OCI-M2 (cell line): ENCODE measurements around the gene CTDNEP1.

Source experiments
- DNase-seq: peaks from one replicate; lab custom pipeline; 2025; ENCODE audit not compliant: unreplicated experiment; lab: John Stamatoyannopoulos, UW

The CTDNEP1 gene

DNA sequence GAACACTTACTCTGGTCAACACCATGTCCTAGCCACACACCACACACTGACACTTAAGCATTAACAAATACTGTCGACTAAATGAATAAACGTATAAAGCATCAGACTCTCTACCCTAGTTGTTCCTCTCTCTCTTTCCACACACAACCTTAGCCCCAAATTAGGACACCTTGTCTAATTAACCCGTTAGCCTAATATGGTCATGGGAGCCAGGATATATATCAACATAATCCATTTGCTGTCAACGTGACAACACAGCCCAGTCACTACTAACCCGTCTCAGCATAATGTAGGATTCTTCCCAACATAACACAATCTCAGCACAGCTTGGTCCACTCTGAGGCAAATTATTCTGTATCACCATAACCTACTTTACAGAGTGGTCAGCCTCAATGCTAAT, 19.4 kb downstream of the CTDNEP1 start:
- DNase-seq: no peak

DNA sequence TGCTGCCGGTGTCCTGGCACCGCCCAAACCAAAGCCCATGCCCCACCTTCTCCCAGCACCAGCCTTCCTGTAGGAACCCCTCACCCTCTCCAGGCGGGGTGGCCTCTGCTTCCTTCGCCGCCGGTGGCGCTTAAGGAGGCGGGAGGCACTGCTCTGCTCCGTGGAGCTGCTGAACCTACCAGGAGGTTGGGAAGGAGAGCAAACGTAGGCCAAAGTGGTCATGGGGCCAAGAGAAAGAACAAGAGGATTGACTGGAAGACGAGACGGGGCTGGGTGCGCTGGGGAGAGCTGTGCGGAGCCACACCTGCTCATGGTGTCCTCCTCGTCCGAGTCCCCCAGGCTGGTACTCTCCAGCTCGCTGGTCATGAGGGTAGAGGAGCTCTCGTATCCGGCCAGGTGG, 22.0 kb downstream of the CTDNEP1 start:
- DNase-seq: no peak

DNA sequence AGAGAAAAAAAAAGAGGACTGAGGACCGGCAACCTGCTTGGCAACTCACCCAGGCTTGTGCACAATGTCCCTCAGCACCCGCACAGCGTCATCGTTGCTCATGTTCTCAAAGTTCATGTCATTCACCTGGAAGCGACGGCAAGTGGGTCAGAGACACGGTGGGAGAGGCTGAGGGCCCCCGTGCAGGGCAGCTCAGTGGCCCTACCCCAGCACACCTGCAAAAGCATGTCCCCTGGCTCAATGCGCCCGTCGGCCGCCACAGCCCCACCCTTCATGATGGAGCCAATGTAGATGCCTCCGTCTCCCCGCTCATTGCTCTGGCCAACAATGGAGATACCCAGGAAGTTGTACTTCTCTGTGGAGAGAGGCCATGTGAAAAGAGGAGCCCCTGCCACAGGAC, 22.6 kb downstream of the CTDNEP1 start:
- DNase-seq: no peak

DNA sequence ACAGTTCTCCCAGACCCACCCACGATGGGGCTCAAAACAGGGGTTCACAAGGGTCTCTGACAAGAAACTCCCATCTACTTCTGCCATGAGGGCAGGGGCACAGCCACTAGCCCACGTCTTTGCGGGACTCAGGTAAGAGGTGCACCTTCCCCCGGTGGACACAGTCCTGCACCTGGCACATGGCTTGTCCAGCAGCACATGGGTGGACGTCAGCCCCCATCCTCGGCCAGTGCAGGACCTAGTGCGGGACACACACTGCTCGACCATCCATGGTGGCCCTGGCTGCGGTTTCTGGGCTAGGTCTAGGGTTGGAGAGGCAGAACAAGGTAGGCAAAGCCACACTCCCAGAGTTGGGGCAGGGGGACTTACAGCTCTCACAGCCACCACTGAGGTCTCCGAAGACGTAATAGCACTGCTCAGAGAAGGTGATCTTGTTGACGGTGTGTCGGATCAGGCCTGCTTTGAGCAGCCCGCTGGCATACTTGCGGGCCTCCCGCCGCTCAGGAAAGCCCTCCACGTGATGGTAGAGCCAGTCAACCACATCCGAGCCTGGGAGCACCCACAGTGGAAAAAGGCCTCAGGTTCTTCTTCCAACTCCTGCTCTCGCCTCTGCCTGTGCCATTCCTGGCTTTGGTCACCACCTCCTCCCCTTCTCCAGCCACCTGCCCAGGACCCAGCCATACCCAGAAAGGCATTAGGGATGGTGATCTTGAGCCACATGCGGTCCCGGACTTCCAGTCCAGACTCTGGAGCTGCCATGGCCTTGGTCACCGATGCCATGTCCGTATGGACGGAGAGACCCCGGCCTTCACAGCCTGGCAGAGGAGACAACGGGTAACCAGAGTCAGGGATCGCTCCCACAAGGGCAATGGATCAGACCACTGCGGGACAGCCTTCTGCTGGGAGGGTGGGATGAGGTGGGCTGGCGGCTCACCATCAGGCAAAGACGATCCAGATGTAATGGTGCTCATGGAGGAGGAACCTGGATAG, 24.5 kb downstream of the CTDNEP1 start:
- no peak for DNase-seq

DNA sequence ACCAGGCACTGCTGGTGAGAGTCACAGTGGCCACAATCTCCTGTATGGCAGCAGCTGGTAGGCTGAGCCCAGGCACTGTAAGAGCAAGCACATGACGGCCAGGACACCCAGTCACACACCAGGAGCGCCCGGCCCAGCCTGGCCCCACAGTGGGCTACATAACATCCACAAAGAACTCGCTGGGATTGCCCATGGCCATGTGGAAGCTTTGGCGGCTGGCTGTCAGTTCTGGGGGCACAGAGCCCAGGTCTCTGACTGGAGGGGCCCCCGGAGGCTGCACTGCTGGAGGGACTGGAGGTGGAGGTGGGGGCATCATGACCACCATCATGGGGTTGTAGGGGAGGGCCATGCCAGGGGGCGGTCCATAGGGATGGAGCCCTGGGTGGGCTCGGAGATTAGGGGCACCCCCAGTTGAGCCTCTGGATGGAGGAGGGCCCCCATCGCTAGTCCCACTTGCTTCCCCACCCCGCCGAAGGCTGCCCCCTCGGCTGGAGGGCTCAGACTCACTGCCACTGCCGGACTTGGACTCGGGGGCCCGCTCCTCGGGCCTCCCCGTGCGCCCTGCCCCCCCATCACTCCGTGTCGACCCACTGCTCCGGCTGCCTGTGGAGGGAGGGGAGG, 25.7 kb downstream of the CTDNEP1 start:
- DNase-seq: no peak

DNA sequence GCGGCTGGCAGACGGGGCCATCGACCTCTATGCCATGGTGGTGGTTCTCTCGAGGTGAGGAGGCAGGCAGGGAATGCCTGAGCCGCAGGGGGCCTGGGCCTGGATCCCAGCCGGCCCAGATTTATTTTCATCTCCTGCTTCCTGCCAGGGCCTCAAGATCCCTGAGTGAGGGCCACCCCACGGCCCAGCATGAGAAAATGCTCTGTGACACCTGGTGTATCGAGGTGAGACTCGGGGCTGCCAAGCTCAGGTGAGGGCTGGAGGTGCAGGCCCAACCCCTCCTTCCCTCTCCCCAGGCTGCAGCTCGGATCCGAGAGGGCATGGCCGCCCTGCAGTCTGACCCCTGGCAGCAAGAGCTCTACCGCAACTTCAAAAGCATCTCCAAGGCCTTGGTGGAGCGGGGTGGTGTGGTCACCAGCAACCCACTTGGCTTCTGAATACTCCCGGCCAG, 26.8 kb downstream of the CTDNEP1 start:
- DNase-seq: no peak

DNA sequence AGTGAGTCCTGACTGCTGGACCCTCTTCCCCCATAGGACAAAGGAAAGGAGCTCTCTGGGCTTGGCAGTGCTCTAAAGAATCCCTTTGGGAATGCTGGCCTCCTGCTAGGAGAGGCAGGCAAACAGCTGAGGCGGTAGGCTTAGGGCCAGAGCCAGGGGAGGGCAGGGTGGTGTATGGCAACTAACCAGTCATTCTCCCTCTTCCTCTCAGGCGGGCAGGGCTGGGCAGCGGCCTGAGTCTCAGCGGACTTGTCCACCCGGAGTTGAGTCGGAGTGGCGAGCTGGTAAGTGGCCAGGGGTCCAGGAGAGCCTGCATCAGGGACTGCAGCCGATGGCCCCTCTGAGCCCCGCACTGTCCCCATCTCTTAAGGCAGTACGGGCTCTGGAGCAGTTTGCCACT, 27.4 kb downstream of the CTDNEP1 start:
- DNase-seq: no peak

DNA sequence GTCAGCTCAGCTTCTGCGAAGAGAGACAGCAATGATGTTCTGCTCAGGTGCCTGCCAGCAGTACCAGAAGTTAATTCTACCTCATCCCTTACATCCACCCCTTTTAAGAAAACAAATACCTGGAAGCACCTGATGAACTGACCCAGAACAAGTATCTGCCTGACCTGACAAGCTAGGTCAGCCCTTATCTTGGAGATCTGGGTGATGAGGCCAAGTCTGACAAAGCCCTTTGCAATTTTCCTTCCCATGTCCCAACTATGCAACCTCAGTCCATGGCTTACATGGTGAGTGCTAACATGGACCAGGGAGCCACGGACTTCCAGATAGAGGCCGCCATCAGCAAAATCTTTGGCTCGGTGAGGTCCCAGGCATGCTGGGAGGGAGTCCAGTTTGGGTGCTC, 28.2 kb downstream of the CTDNEP1 start:
- DNase-seq: no peak

DNA sequence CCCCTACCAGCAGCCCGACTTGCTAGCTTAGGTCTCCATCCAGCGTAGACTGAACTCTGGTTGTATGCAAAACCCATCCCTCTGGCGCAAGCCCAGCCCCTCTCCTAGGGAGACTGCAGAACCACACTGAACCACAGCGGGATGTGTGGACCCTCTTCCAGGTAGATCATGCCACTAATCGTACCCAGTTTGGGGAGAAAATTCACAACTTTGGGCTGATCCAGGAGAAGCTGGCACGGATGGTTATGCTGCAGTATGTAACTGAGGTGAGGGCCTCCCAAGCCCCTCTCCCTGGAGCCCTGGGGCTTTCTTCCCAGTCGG, 28.6 kb downstream of the CTDNEP1 start:
- DNase-seq: no peak

DNA sequence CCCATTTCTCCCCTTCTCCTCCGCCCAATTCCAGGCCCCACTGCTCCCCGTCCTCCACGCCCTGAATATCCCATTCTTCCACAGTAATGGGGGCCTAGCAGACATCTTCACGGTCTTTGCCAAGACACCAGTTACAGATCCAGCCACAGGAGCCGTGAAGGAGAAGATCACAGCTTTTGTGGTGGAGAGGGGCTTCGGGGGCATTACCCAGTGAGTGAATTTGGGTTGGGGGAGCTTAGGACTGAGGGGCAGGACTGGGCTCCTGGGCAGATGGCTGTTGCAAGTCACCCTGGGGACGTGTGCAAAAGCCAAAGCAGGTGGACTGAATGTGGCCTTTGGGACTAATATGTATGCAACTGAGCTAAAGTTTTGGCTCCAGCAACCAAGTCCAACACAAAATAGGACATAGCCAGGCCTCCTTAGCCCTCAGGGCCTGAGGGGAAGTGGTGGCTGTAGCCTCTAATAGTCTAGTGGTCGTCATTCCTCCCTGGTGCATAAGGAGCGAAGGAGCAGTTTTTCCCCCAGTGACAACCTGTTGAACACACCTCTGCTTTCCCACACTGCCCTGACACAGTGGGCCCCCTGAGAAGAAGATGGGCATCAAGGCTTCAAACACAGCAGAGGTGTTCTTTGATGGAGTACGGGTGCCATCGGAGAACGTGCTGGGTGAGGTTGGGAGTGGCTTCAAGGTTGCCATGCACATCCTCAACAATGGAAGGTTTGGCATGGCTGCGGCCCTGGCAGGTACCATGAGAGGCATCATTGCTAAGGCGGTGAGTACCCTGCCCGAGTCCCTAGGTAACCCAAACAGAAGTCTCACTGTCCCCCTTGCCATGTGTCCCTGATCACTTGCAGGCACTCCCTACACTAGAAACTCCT, 29.2 kb downstream of the CTDNEP1 start:
- DNase-seq: no peak

DNA sequence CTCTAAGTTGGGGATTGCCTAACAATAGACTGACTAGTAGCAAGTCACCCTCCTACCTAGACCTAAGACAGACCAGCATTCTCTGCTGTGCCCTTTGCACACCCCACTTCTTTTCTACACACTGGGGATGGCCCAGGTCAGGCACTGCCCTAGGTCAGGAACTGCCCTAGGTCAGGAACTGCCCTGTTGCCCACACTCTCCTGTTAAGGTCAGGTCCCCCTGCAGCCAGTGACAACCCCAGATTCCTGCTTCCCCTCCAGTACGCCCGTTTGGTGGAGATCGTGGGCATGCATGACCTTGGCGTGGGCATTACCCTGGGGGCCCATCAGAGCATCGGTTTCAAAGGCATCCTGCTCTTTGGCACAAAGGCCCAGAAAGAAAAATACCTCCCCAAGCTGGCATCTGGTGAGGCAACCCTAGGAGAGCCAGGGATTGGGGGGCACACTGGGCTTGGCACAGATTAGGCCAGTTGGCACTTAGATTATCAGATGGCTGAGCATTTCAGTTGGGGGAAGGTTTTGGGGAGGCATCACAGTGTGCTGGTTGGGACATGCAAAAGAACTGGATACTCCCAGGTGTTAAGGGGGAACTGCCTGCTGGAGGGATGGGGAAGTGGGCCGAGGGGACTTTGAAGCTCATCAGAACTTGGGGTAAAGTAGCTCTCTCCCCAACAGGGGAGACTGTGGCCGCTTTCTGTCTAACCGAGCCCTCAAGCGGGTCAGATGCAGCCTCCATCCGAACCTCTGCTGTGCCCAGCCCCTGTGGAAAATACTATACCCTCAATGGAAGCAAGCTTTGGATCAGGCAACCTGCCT, 30.0 kb downstream of the CTDNEP1 start:
- no peak for DNase-seq

DNA sequence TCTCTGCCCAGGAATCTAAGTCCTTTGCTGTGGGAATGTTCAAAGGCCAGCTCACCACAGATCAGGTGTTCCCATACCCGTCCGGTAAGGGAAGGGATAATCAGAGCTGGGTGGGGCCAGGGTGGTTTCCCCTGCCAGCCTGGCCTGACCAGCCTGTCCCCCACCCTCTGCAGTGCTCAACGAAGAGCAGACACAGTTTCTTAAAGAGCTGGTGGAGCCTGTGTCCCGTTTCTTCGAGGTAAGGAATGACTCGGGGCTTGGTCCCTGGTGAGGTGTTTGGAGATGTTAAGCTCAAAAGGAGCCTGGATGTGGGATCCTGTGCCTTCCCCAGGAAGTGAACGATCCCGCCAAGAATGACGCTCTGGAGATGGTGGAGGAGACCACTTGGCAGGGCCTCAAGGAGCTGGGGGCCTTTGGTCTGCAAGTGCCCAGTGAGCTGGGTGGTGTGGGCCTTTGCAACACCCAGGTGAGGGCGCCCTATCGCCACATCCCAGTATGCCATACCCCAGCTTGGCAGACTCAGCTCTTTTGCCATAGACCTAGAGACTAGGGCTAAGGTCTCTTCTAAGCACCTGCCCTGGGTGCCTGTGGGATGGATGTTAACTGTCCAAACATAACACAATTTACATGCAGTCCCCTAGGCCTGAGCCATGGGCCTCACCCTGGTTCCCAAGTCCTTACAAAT, 30.8 kb downstream of the CTDNEP1 start:
- no peak for DNase-seq

DNA sequence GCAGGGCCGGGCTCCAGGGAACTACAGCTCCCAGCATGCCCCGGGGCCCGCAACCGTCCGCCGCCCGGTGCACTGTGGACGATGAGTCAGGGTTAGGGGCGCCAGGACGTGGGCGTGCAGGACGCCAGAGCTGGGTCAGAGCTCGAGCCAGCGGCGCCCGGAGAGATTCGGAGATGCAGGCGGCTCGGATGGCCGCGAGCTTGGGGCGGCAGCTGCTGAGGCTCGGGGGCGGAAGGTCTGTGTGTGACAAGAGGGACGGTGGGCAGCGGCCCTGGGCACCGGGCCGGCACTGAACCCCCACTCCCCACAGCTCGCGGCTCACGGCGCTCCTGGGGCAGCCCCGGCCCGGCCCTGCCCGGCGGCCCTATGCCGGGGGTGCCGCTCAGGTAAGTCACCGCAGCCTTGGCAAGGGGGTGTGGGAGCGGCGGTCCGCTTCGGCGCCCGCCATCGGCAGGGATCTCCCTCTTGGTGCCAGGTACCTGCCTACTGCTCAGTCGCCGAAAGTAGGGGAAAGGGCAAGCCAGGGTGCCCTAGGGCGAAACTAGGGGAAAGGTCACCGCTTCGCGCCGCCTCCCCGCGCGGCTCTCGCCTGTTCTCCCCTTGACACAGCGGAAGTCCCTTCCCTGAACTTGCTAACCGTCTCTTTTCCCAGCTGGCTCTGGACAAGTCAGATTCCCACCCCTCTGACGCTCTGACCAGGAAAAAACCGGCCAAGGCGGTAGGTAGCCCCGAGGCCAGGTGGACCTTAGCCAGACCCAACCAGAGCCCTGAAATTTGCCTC, 31.5 kb downstream of the CTDNEP1 start, which contains the start of the genes ACADVL and DLG4:
ACADVL (plus strand) TSS at position 127 of the 781 bp plus-strand sequence; CDS start at position 174, 47 bp downstream.
DLG4 (minus strand) TSS at position 25 of the 781 bp plus-strand sequence.
- DNase-seq: no peak

DNA sequence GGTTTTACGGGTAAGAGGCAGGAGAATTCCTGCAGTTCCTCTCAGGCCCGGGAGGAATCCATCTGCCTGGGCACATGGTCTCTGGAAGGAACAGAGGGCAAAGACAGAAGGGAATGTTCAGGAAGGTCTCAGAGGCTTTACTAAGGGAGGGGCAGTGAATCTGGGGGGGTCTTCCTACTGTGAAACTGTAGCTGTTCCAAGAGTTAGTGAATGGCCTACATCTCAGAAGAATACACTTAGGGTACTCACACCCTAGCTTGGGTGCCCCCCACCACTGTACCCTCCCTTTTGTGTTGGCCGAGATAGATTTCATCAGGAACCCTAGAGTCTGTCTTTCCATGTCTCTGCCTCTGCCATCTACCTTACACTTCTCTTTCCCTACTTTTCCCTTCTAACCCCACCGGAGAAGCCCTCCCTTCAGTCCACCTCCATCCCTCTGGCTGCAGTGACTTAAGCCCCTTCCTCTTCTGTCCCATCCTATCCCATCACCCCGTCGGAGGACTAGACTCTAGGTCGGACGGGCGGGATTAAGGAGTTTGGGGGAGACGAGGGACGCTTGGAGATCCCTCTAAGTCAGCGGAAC, 32.2 kb downstream of the CTDNEP1 start:
- DNase-seq: no peak

DNA sequence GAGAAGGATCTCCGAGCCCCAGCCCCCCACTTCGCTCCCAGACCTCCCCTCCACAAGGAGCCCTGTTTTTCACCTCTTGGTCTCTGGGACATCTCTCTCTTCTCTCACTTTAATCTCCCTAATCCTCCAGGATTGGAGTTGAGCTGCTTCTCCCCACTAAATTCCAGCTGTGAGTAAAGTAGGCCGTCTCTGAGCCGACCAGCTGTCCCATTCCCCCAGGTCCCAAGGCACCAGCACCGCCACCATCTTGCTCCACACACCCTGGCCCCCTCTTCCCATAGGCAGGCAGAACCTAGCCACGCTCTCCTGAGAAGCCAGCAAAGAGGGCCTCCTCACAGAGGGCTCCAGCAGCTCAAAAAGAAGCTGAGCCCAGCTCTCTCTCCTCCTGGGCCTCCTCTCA, 32.8 kb downstream of the CTDNEP1 start:
- no peak for DNase-seq

DNA sequence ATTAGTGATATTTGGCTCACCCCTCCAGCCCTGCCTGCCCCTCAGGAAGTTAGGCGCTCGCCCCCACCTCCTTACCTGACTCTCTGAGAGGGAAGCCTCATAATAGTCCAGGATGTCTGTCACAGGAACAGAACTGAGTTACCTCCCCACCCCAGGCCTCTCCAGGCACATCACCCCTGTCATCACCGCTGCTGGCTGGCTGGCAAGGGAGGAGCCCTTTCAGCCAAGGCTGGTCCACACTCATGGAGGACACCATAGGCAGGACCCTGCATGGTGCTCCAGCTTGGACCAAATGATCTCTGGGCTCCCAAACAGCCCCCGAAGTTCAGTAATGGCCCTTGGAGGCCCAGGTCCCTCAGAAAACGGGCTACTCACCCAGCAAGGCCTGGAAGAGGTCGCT, 33.4 kb downstream of the CTDNEP1 start:
- no peak for DNase-seq

DNA sequence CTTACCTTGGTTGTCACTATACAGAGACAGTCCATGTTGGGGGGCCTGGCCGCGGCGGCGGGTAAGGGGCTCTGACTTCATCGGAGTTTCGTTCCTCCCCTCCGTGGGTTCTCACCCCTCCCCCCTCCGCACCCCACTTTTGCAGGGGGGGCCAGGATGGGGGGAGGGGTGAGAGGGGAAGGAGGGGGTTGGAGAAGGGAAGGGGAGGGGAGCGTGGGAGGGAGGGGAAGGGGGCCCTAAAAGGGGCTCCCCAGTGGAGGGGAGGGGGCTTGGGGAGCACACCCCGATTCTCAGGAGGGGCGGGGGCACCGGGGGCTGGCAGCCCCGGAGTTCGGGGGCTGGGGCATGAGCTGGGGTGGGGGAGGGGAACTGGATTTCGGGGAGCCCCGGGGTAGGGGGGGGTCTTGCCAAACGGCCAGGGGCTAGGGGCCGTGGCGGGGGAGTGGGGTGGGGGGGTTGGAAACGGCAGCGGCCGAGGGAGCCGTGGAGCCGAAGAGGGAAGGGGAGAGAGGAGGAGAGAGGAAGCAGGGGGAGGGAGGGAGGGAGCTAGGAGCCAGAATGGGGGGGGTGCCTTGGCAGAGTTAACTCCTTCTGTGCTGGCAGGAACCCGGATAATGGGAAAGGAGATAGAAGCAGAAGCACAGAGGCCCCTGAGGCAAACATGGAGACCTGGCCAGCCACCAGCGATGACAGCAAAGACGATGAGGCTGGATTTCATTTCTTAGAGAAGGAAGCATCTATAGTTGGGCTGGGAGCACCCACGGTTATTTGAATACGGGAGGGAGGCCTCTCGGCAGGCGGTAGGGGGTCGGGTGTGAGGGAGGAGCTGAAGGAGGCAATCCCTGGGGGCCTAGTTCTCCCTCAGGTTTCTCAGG, 34.2 kb downstream of the CTDNEP1 start:
- DNase-seq: no peak
